ENCODE measurements around the gene ZNF841. TPM values are rescaled to one million over a fixed set of nuclear protein-coding genes. Genes with fewer than 3 reads are reported as not detected.

The ZNF841 gene
- polyA plus RNA-seq, 1 of the 3 experiments (the other 2 are of a cell fraction), result 3.8 TPM

- TF ChIP-seq USF1 (IDR thresholded peaks at IDR 0.05; ENCODE audit: borderline replicate concordance, low read depth) (no peak), MAX (IDR thresholded peaks at IDR 0.05; ENCODE audit: low read depth) (no peak), RFX5 (IDR thresholded peaks at IDR 0.05; ENCODE audit: low read length) (no peak), RAD21 (IDR thresholded peaks at IDR 0.05; ENCODE audit: low read length) (no peak)
Observed at GRCh38 chr19:52094526-52095130, 937 bp downstream of the ZNF841 start (continued).

- DNase-seq, result no peak
- Histone ChIP-seq H3K27ac (ENCODE audit: low read depth in 2 of 2, low read length in 1 of 2) (no peak overlapping the region), H3K9me3 (0 out of 2 replicates have a peak, but pooled peaks cover 20% of the 10 kb centered on the region), H3K79me2 (ENCODE audit: insufficient read depth) (peaks cover 47% of the 10 kb centered on the region), H4K20me1 (ENCODE audit: insufficient read depth) (no peaks in the 10 kb centered on the region), H3K4me1 (ENCODE audit: control insufficient read depth in 1 of 2, insufficient read depth in 2 of 2, low read depth in 1 of 2, low read length in 1 of 2) (no peaks in the 10 kb centered on the region), H3F3A (replicated peaks; ENCODE audit: insufficient read depth) (peaks cover 4% of the 10 kb centered on the region), H3K36me3 (replicated peaks in 1 of 2; ENCODE audit: control insufficient read depth in 1 of 2, insufficient read depth in 2 of 2, low read length in 1 of 2) (peaks cover 50 to 90% of the 10 kb centered on the region in 2 experiments), H3K9ac (no peak overlapping the region), H3K27me3 (ENCODE audit: insufficient read depth) (no peaks in the 10 kb centered on the region), H2AFZ (ENCODE audit: low read depth) (no peak overlapping the region), H3K4me3 (ENCODE audit: low read depth in 2 of 2, low read length in 1 of 2) (no peak overlapping the region), H3K4me2 (no peak overlapping the region), H3K9me2 (no peaks in the 10 kb centered on the region)
- ChIA-PET CTCF (no interaction called here), POLR2A (no interaction called here)
- no peak for TF ChIP-seq SIN3A (IDR thresholded peaks at IDR 0.05; ENCODE audit: borderline replicate concordance, low read depth, low read length)
Observed at GRCh38 chr19:52086481-52086880, 9.1 kb downstream of the ZNF841 start.

GRCh38 chr19:52070496-52070895, 25.1 kb downstream of the ZNF841 start:
- DNase-seq, result no peak
- Histone ChIP-seq H3K9ac (no peak overlapping the region), H3K27ac (ENCODE audit: low read depth in 2 of 2, low read length in 1 of 2) (no peak overlapping the region), H3K9me3 (peaks cover 49% of the 10 kb centered on the region), H3K36me3 (replicated peaks in 1 of 2; ENCODE audit: control insufficient read depth in 1 of 2, insufficient read depth in 2 of 2, low read length in 1 of 2) (peaks cover 60 to 99% of the 10 kb centered on the region in 2 experiments), H2AFZ (ENCODE audit: low read depth) (no peak overlapping the region), H3K9me2 (no peaks in the 10 kb centered on the region), H3K4me2 (no peak overlapping the region), H3K4me1 (ENCODE audit: control insufficient read depth in 1 of 2, insufficient read depth in 2 of 2, low read depth in 1 of 2, low read length in 1 of 2) (no peaks in the 10 kb centered on the region), H3F3A (replicated peaks; ENCODE audit: insufficient read depth) (peaks cover 3% of the 10 kb centered on the region), H3K79me2 (ENCODE audit: insufficient read depth) (peaks cover 19% of the 10 kb centered on the region), H3K4me3 (ENCODE audit: low read depth in 2 of 2, low read length in 1 of 2) (no peak overlapping the region), H3K27me3 (ENCODE audit: insufficient read depth) (no peaks in the 10 kb centered on the region), H4K20me1 (ENCODE audit: insufficient read depth) (no peaks in the 10 kb centered on the region)
- TF ChIP-seq ZBTB33 (IDR thresholded peaks at IDR 0.05; ENCODE audit: borderline replicate concordance, low read depth) (no peak), EZH2phosphoT487 (IDR thresholded peaks at IDR 0.05; ENCODE audit: borderline replicate concordance, low read depth) (no peak), EP300 (IDR thresholded peaks at IDR 0.05; ENCODE audit: borderline replicate concordance in 1 of 2, low read depth in 1 of 2, low read length in 1 of 2) (no peak), RXRA (IDR thresholded peaks at IDR 0.05; ENCODE audit: borderline replicate concordance, low read depth) (no peak), POLR2AphosphoS5 (IDR thresholded peaks at IDR 0.05; ENCODE audit: low read depth, low read length) (no peak), TAF1 (IDR thresholded peaks at IDR 0.05; ENCODE audit: borderline replicate concordance, low read depth, low read length) (no peak), RFX5 (IDR thresholded peaks at IDR 0.05; ENCODE audit: low read length) (no peak), FOSL2 (IDR thresholded peaks at IDR 0.05; ENCODE audit: borderline replicate concordance, low read depth) (no peak), NRF1 (IDR thresholded peaks at IDR 0.05; ENCODE audit: low read depth, low read length) (no peak), USF2 (IDR thresholded peaks at IDR 0.05; ENCODE audit: borderline replicate concordance, low read depth, low read length) (no peak)
- 88% methylated on average over 4 of the region's 5 CpGs for WGBS (ENCODE audit: low lambda C conversion rate)
- CTCF ChIA-PET, result no interaction called here
- POLR2A ChIA-PET, result no interaction called here

Data from SK-N-SH (cell line).